HCT116 (cell line): Measurements from ENCODE around the gene RPS16. TPM values are rescaled to one million over a fixed set of nuclear protein-coding genes. Genes with fewer than 3 reads are reported as not detected.

Experiments used
- ATAC-seq: fragments of 200-7000 bp; cut with Tn5 transposase; 2 replicates; pipeline ENCODE4 v1.9.1; 2020; ENCODE audit warnings: mild to moderate bottlenecking, moderate library complexity
- BruUV-seq: library from RNA; stranded (reverse); fragments of 400-500 nt; replicated peaks from 2 replicates; lab custom pipeline; 2021; lab: Mats Ljungman, UMichigan
- CTCF ChIA-PET: fragments of 300-600 bp; sonication (Branson Sonifier 250); formaldehyde crosslinking; loops from one replicate; lab custom pipeline; 2021; ENCODE audit warnings: antibody characterized with exemption; lab: Charles Lee
- POLR2A ChIA-PET: fragments of 300-600, 350-600 bp; sonication (Branson Sonifier 250); formaldehyde crosslinking; loops from one replicate; lab custom pipeline; 2021; ENCODE audit warnings: antibody characterized with exemption; lab: Charles Lee
- RAD21 ChIA-PET, 2 experiments: fragments of 300-600 bp; sonication (Branson Sonifier 250); formaldehyde crosslinking; loops; one replicate each; lab custom pipeline; 2023; ENCODE audit warnings: low total read pairs in 2 of 2; ENCODE audit not compliant: uncharacterized antibody in 2 of 2, unreplicated experiment in 2 of 2, low non-redundant PET in 1 of 2; lab: Charles Lee
- DNase-seq: peaks from one replicate; pipeline ENCODE4 v3.0.0-alpha.2; 2010; ENCODE audit warnings: low read depth, low spot score
- H2AFZ ChIP-seq: fragments of 200-600 bp; shearing (Covaris generic), sonication (generic); 2 replicates; pipeline ENCODE4 v1.6.1; 2017; ENCODE audit warnings: low read depth, mixed run types, mixed read lengths, antibody characterized with exemption, low read length; ENCODE audit not compliant: poor library complexity, severe bottlenecking
- H3K27ac ChIP-seq: 2 replicates; pipeline ENCODE4 v1.5.1; 2012; ENCODE audit warnings: low read depth, low read length
- H3K27me3 ChIP-seq: fragments of 200-600 bp; sonication (generic); 2 replicates; pipeline ENCODE4 v1.6.1; 2016; ENCODE audit warnings: mixed run types, low read length, mixed read lengths; ENCODE audit not compliant: insufficient read depth
- H3K36me3 ChIP-seq, 2 experiments: fragments of 200-500 bp in 1 of 2; fragments of 200-600 bp in 1 of 2; sonication (Bioruptor generic) in 1 of 2; sonication (generic) in 1 of 2; 2 replicates each; pipeline versions ENCODE4 v1.5.1 to v1.6.1; 2014 to 2016; ENCODE audit warnings: low read length in 2 of 2, inconsistent platforms in 1 of 2, mixed read lengths in 1 of 2, mixed run types in 1 of 2; ENCODE audit not compliant: insufficient read depth in 2 of 2, control insufficient read depth in 1 of 2
- H3K4me1 ChIP-seq, 2 experiments: fragments of 200-600 bp in 1 of 2; sonication (generic) in 1 of 2; 2 replicates each; pipeline versions ENCODE4 v1.5.1 to v1.6.1; 2012 to 2017; ENCODE audit warnings: low read length in 2 of 2, inconsistent platforms in 1 of 2, mild to moderate bottlenecking in 1 of 2, mixed read lengths in 1 of 2, mixed run types in 1 of 2, moderate library complexity in 1 of 2; ENCODE audit not compliant: insufficient read depth in 2 of 2, control insufficient read depth in 1 of 2
- H3K4me2 ChIP-seq: fragments of 200-600 bp; sonication (generic); 2 replicates; pipeline ENCODE4 v1.6.1; 2017; ENCODE audit warnings: mixed run types, low read length, mixed read lengths
- H3K4me3 ChIP-seq, 2 experiments: fragments of 200-600 bp in 1 of 2; sonication (generic) in 1 of 2; replicated peaks in 1 of 2; 2 replicates each; pipeline ENCODE4 v1.5.1; 2011 to 2016; ENCODE audit warnings: low read length in 2 of 2, control low read depth in 1 of 2, low read depth in 1 of 2, mild to moderate bottlenecking in 1 of 2, mixed read lengths in 1 of 2, mixed run types in 1 of 2
- H3K79me2 ChIP-seq: fragments of 200-600 bp; sonication (generic); 2 replicates; pipeline ENCODE4 v1.6.1; 2017; ENCODE audit warnings: mild to moderate bottlenecking, mixed run types, low read length, moderate library complexity, mixed read lengths; ENCODE audit not compliant: insufficient read depth
- H3K9ac ChIP-seq: fragments of 200-600 bp; sonication (generic); 2 replicates; pipeline ENCODE4 v1.6.1; 2016; ENCODE audit warnings: low read length, mixed read lengths
- H3K9me2 ChIP-seq: fragments of 200-600 bp; sonication (generic), shearing (Covaris generic); 2 replicates; pipeline ENCODE4 v1.6.1; 2017; ENCODE audit warnings: mixed run types, mild to moderate bottlenecking, moderate library complexity; ENCODE audit not compliant: insufficient read depth
- H3K9me3 ChIP-seq, 2 experiments: fragments of 200-500 bp in 1 of 2; fragments of 200-600 bp in 1 of 2; sonication (Bioruptor generic) in 1 of 2; sonication (generic) in 1 of 2; 2 replicates each; pipeline ENCODE4 v1.6.1; 2014 to 2017; ENCODE audit warnings: low read length in 2 of 2, mixed read lengths in 2 of 2, inconsistent platforms in 1 of 2, low read depth in 1 of 2, mild to moderate bottlenecking in 1 of 2, mixed run types in 1 of 2, moderate library complexity in 1 of 2; ENCODE audit not compliant: control insufficient read depth in 1 of 2, insufficient read depth in 1 of 2
- H4K20me1 ChIP-seq: fragments of 200-600 bp; sonication (generic), shearing (Covaris generic); 2 replicates; pipeline ENCODE4 v1.6.1; 2017; ENCODE audit warnings: mixed run types, mild to moderate bottlenecking, moderate library complexity; ENCODE audit not compliant: insufficient read depth
- EZH2phosphoT487 ChIP-seq: fragments of 200-600 bp; IDR thresholded peaks from 2 replicates; pipeline ENCODE4 v1.6.1; 2018; ENCODE audit warnings: antibody characterized with exemption, borderline replicate concordance
- intact Hi-C: fragments of 100-400 bp; cut with micrococcal nuclease; formaldehyde crosslinking; loops from 2 replicates; pipeline ENCODE4 v1.10.0; 2022
- total RNA-seq: library from RNA; stranded (reverse); gene quantifications from one replicate; pipeline ENCODE4 v1.2.1, GENCODE V29; 2021; ENCODE audit not compliant: unreplicated experiment
- TF ChIP-seq, protein P1 (sequence below), 3 experiments: fragments of 200-600 bp in 1 of 3; sonication (generic) in 1 of 3; IDR thresholded peaks in 2 of 3; conservative IDR thresholded peaks in 1 of 3; 2 replicates each; pipeline ENCODE4 v1.5.1; 2012 to 2017; ENCODE audit warnings: low read depth in 2 of 3, low read length in 2 of 3, antibody characterized with exemption in 1 of 3, borderline replicate concordance in 1 of 3, control low read depth in 1 of 3, mild to moderate bottlenecking in 1 of 3, mixed read lengths in 1 of 3, mixed run types in 1 of 3, moderate library complexity in 1 of 3; ENCODE audit not compliant: insufficient read depth in 1 of 3

Gene RPS16
- total RNA-seq, 1 experiment from 2014 or later: 3,365 TPM

DNA sequence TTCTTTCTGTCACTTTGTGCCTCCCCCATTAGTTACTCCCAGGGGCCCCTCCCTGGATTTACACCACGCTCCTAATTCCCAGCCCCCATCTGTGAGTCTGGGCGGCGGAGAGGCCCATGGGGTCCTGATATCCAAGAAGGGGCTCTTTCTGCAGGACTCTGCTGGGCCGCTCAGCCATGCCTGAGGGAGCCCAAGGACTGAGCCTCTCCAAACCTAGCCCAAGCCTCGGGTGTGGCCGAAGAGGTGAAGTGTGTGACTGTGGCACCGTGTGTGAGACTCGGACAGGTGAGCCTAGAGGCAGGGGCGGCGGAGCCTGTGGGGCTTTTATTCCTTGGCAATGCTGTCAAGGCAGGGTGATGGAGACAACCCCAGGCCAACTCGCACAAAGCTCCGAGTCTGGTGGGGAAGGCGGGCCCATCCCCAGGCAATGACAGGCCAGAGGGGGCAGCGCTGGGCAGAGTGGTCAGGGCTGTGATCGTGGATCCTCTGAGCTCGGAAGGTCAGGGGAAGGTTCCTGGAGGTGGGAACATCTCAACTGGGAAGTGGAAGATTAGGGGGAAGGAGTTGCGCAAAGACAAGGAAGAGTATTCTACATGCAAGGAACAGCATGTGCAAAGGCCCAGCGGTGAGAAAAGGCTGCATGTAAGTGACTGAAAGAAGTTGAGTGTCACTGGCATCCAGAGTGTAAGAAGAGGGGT, 21.7 kb downstream of the RPS16 start:
- no peaks in the 10 kb centered on the region; the same call in none of the 2 replicates for H3K79me2 ChIP-seq
- RAD21 ChIA-PET: interaction anchor here (0.6 kb wide), 2 partner anchors 25 to 222 kb away, joined by 3 read pairs; no protein-coding TSS in a partner anchor
- no peak for ATAC-seq

More for the DNA sequence above, 21.7 kb downstream of the RPS16 start:
- BruUV-seq: no TSS peak
- Histone ChIP-seq H3K9ac (no peak overlapping the region), H3K4me2 (peak overlapping the region; percentile 19; the same call in 1 of the 2 replicates), H2AFZ (no peak overlapping the region), H3K9me3 (no peaks in the 10 kb centered on the region), H4K20me1 (no peaks in the 10 kb centered on the region), H3K36me3 (0 out of 4 replicates have a peak, but pooled peaks cover 0 to 3% of the 10 kb centered on the region in 2 experiments), H3K27ac (0 out of 2 replicates have a peak overlapping the region, but pooled peaks have one; percentile 26), H3K9me2 (no peaks in the 10 kb centered on the region), H3K4me1 (peaks cover 23 to 55% of the 10 kb centered on the region in 2 experiments), H3K27me3 (no peaks in the 10 kb centered on the region), H3K4me3 (no peak overlapping the region)
- ChIA-PET CTCF (interaction anchor here (0.6 to 1.7 kb wide), 5 partner anchors 14 to 195 kb away, joined by 3 to 8 read pairs (median 3); partner anchors contain the start of genes MED29 and PAF1), POLR2A (interaction anchor here (1.2 to 1.5 kb wide), 3 partner anchors 16 to 23 kb away, joined by 4 to 5 read pairs (median 5); partner anchors contain the start of genes MED29, PAF1 and RPS16)
- no peak for DNase-seq
- intact Hi-C loops: loop anchor here (5.0 kb wide), 1 partner anchor 72 kb away; the partner anchor contains the start of gene SAMD4B
- TF ChIP-seq, protein P1, sequence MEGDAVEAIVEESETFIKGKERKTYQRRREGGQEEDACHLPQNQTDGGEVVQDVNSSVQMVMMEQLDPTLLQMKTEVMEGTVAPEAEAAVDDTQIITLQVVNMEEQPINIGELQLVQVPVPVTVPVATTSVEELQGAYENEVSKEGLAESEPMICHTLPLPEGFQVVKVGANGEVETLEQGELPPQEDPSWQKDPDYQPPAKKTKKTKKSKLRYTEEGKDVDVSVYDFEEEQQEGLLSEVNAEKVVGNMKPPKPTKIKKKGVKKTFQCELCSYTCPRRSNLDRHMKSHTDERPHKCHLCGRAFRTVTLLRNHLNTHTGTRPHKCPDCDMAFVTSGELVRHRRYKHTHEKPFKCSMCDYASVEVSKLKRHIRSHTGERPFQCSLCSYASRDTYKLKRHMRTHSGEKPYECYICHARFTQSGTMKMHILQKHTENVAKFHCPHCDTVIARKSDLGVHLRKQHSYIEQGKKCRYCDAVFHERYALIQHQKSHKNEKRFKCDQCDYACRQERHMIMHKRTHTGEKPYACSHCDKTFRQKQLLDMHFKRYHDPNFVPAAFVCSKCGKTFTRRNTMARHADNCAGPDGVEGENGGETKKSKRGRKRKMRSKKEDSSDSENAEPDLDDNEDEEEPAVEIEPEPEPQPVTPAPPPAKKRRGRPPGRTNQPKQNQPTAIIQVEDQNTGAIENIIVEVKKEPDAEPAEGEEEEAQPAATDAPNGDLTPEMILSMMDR (IDR thresholded peaks at IDR 0.05 in 2 of 3, conservative IDR thresholded peaks at IDR 0.05 in 1 of 3; ENCODE audit: borderline replicate concordance in 1 of 3, insufficient read depth in 1 of 3, low read depth in 2 of 3, low read length in 2 of 3): peak in 2 of 3 experiments; percentile 33 to 35; a peak in 4 of 6 replicates
- TF ChIP-seq EZH2phosphoT487: no peak
